Cardiac muscle cell (in vitro differentiated cells and primary cell): Measurements from ENCODE around the gene LDLRAD4. TPM values are rescaled to one million over a fixed set of nuclear protein-coding genes. Genes with fewer than 3 reads are reported as not detected.

Experiments
- DNase-seq, 2 donors: peaks; one replicate each; pipeline versions ENCODE4 v3.0.0 to v3.0.0-alpha.2; 2010 to 2017; ENCODE audit warnings: low read depth in 1 of 2, low spot score in 1 of 2
- H3K27ac ChIP-seq: fragments of 200-600 bp; sonication (generic); 2 replicates; pipeline ENCODE4 v1.5.1; 2016
- H3K27me3 ChIP-seq: fragments of 200-600 bp; sonication (generic); 2 replicates; pipeline ENCODE4 v1.6.0; 2016; ENCODE audit warnings: control low read depth
- H3K36me3 ChIP-seq: fragments of 200-600 bp; sonication (generic); 2 replicates; pipeline ENCODE4 v1.5.1; 2016; ENCODE audit warnings: control low read depth
- H3K4me1 ChIP-seq: fragments of 200-600 bp; sonication (generic); 2 replicates; pipeline ENCODE4 v1.8.1; 2017; ENCODE audit warnings: low read depth, mild to moderate bottlenecking, mixed run types
- H3K4me3 ChIP-seq: fragments of 200-600 bp; sonication (generic); 2 replicates; pipeline ENCODE4 v1.5.1; 2016; ENCODE audit warnings: mild to moderate bottlenecking
- H3K9me3 ChIP-seq: fragments of 200-600 bp; sonication (generic); 2 replicates; pipeline ENCODE4 v1.5.1; 2017; ENCODE audit warnings: low read depth, mild to moderate bottlenecking, control low read depth
- CTCF ChIP-seq: IDR thresholded peaks from 2 replicates; pipeline ENCODE4 v1.5.1; 2012; ENCODE audit warnings: low read depth, mild to moderate bottlenecking, low read length
- polyA plus RNA-seq: library from polyadenylated mRNA; unstranded; fragments of >200 nt; fragmentation: Nextera tagmentation; extraction: Ambion mirVana; gene quantifications from 2 replicates; pipeline ENCODE4 v1.2.1, GENCODE V29; 2016
- total RNA-seq: library from RNA; depleted of rRNA; stranded (reverse); fragments of >200 nt; gene quantifications from 2 replicates; pipeline ENCODE4 v1.2.3, GENCODE V29; 2016

The LDLRAD4 gene
- total and polyA plus RNA-seq, 2 experiments from 2014 or later: 10.5 to 11.5 TPM

- TF ChIP-seq CTCF: no peak
- no peak overlapping the region for H3K27ac ChIP-seq
- no peak overlapping the region for H3K4me3 ChIP-seq
- no peak for DNase-seq
- no peaks in the 10 kb centered on the region for H3K27me3 ChIP-seq
- no peaks in the 10 kb centered on the region for H3K9me3 ChIP-seq
- no peaks in the 10 kb centered on the region for H3K4me1 ChIP-seq
- no peaks in the 10 kb centered on the region for H3K36me3 ChIP-seq
Measured at GRCh38 chr18:13492314-13492713, 273.8 kb downstream of the LDLRAD4 start.

- DNase-seq: no peak
- H3K27me3 ChIP-seq: no peaks in the 10 kb centered on the region
- H3K36me3 ChIP-seq: no peaks in the 10 kb centered on the region
- no peak for TF ChIP-seq CTCF
- H3K4me1 ChIP-seq: no peaks in the 10 kb centered on the region
- H3K9me3 ChIP-seq: no peaks in the 10 kb centered on the region
- no peak overlapping the region for H3K27ac ChIP-seq
- H3K4me3 ChIP-seq: no peak overlapping the region
Measured at GRCh38 chr18:13493079-13493478, 274.5 kb downstream of the LDLRAD4 start.

GRCh38 chr18:13493725-13494124, 275.2 kb downstream of the LDLRAD4 start:
- Histone ChIP-seq H3K27ac (no peak overlapping the region), H3K4me3 (no peak overlapping the region), H3K27me3 (no peaks in the 10 kb centered on the region), H3K36me3 (no peaks in the 10 kb centered on the region), H3K9me3 (no peaks in the 10 kb centered on the region), H3K4me1 (no peaks in the 10 kb centered on the region)
- DNase-seq: no peak
- TF ChIP-seq CTCF: no peak

- H3K27me3 ChIP-seq: no peaks in the 10 kb centered on the region
- no peaks in the 10 kb centered on the region for H3K36me3 ChIP-seq
- no peak overlapping the region for H3K4me3 ChIP-seq
- H3K27ac ChIP-seq: no peak overlapping the region
- H3K4me1 ChIP-seq: peaks cover under 1% of the 10 kb centered on the region
- no peak for TF ChIP-seq CTCF
- DNase-seq: no peak
- H3K9me3 ChIP-seq: no peaks in the 10 kb centered on the region
Measured at GRCh38 chr18:13494871-13495445, 276.4 kb downstream of the LDLRAD4 start.

- no peaks in the 10 kb centered on the region for H3K36me3 ChIP-seq
- no peaks in the 10 kb centered on the region for H3K9me3 ChIP-seq
- DNase-seq: no peak
- TF ChIP-seq CTCF: no peak
- H3K4me1 ChIP-seq: peaks cover 5% of the 10 kb centered on the region
- H3K4me3 ChIP-seq: no peak overlapping the region
- H3K27me3 ChIP-seq: peaks cover 3% of the 10 kb centered on the region
- H3K27ac ChIP-seq: no peak overlapping the region
Measured at GRCh38 chr18:13495961-13496360, 277.4 kb downstream of the LDLRAD4 start.
